ENCODE results near the gene ZNF14.
"Not testable (repeated sequence)": the region's sequence is repeated elsewhere in the genome, so short reads cannot be mapped to it uniquely, and the experiment has no call there.

The ZNF14 gene

DNA sequence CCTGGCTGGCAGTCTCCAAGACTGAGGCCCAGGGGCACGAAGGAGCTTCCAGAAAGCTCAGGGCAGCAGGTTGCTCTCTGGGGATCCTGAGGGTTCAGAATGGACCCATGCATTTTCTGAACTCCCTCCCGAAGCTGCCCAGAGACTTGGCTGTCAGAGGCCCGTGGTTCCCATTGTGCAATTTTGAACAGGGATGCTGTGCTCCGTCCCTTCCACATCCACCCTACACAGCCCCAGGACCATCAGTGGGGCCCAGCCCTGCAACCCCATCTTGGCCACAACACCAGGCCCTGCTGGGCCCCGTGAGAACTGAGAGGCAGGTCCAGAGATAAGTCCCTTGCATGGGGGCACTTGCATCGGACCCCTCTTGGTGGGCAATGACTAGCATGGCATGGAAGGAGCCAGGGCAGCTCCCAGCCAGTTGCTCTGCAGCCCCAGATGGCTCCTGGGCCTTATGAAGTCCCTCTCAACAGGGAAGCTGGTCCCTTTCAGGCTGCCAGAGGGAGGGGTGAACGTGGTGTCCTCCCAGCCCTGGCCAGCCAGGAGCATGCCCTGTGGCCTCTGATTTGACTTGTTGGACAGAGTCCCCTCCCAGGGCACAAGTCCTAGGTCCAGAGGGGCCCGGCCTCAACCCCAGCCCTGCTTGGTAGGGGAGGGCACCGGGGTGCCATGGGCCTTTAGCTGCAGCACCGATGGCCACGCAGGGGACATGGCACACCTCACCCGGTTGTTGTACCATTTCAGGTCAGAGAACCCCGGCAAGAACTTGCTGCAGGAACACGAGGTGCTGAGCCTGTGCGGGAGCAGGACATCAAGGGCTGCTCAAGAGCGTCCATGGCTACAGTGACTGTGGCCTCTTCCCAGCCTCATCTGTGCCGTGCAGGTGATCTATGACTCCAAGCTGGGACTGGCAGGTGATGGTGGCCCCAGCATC, 17.3 kb upstream of the ZNF14 start:
- peak overlapping the region in 1 of 2 donors; percentile 34 for H3K27ac Mint-ChIP-seq

DNA sequence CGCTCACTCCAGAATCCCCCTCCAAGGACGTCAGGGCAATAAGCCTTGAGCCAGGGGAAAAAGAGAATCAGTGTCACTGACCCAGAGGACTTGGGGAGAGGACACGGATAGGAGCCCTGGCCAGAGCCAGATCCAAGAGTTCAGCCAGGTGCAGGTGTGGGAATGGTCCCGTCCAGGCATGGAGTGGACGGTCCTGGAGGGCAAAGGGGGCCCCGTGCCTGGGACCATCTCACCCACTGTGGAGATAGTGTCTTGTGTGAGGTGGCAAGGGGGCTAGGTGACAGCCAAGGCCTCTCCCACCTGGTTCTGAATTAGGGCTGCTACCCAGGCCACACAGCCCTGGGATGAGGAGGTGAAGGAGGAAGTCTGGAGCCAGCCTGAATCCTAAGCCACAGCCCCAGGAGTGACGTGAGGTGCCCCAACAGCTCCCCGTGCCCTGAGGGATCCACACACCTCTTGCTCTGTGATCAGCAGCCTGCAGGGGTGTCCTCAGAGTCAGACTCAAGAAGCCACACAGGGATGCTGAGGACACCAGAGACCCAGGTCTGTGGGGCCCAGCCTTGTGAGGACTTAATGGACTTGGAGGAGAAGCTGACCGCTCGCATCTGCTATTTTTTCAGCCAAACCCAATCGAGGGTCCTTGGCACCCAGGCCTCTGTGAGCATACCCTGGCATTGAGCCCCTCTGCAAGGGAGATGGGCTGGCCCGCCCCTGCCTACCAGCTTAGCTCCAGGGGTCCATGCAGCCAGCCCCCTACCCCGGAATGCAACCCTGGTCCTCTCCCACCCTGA, 16.4 kb upstream of the ZNF14 start:
- ATAC-seq (no peak), DNase-seq (no peak)
- Mint-ChIP-seq H3K4me1 (no peaks in the 10 kb centered on the region), H3K4me3 (no peak overlapping the region), H3K9me3 (no peaks in the 10 kb centered on the region), H3K27me3 (no peaks in the 10 kb centered on the region), H3K27ac (no peak overlapping the region)

More for the DNA sequence above, 17.3 kb upstream of the ZNF14 start:
- Mint-ChIP-seq H3K4me3 (no peak overlapping the region), H3K27me3 (no peaks in the 10 kb centered on the region), H3K4me1 (no peaks in the 10 kb centered on the region), H3K9me3 (no peaks in the 10 kb centered on the region)
- ATAC-seq (no peak), DNase-seq (no peak)

DNA sequence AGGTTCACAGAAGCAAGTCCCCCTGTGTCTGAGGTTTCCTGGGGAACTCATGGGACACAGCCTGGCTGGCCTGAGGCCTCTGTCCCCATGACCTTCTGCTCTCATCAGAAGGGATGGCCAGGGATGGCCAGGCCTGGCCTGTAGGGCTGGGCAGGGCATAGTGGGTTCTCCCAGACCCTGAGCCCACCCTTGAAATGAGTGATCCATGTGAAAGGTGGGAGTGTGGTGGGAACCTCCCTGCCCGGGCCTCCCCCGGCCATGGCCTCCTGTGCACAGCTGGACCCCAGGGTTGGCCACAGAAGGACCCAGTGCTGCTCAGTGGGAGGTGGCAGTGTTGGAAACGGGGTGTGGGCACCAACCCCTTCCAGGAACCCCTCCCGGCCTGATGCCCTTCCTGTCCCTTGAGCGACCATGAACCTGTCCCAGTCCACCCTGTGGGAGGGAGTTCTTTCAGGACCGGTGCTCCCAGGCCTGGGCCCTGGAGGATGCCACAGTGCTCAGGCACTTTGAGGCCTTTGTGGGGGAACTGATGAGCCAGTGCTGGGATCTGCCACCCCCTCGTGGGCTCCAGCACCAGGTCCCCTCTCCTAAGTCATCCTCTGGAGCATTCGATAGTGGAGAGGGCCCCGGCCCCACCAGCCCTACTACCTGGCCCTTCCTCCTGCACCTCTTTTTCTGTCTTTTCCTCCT, 15.5 kb upstream of the ZNF14 start:
- H3K4me1 Mint-ChIP-seq = no peaks in the 10 kb centered on the region
- H3K27ac Mint-ChIP-seq = peak overlapping the region in 1 of 2 donors; percentile 78
- ATAC-seq (no peak), DNase-seq (no peak)
- H3K9me3 Mint-ChIP-seq = no peaks in the 10 kb centered on the region
- H3K27me3 Mint-ChIP-seq = no peaks in the 10 kb centered on the region
- H3K4me3 Mint-ChIP-seq = no peak overlapping the region

DNA sequence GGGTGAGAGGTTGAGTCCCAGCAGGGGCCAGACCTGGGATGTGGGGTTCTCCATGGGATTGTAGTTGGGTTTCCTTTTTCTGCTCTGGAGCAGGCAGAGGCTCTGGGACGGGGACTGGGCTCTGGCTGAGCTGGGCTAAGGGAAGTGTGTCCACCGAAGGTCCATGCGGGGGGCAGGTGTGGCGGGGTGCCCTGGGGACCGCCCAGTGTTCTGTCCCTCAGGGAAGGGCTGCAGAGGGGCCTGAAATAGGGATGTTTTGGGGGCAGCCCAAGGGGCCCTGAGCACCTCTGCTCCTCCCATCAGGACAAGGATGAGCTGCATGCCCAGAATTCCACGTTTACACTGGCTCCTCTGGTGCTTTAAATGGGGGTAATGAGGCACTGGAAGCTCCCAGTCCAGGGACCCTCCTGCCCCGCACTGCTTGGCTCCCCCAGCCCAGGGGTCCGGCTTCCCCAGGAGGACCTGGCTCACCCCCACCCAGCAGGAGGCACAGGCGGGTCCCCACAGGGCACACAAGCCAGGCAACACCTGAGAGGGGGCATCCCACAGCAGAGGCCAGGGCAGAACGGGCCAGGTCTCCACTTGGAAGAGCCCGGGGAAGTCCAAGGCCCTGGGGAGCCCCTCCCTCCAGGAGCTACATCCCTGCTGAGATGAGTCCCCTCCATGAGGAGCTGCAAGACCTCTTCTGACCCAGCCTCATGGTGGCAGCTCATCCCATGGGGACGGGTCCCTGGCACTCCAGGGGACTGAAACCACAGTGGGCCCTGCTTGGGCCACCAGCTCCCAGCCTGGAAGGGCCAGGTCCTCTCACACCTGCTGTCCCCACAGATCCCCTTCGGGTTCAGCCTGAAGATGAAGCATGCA, 14.7 kb upstream of the ZNF14 start:
- ATAC-seq (no peak), DNase-seq (no peak)
- no peaks in the 10 kb centered on the region for H3K9me3 Mint-ChIP-seq
- no peaks in the 10 kb centered on the region for H3K27me3 Mint-ChIP-seq
- H3K4me3 Mint-ChIP-seq = no peak overlapping the region
- H3K4me1 Mint-ChIP-seq = no peaks in the 10 kb centered on the region
- peak overlapping the region in 1 of 2 donors; percentile 71 for H3K27ac Mint-ChIP-seq

DNA sequence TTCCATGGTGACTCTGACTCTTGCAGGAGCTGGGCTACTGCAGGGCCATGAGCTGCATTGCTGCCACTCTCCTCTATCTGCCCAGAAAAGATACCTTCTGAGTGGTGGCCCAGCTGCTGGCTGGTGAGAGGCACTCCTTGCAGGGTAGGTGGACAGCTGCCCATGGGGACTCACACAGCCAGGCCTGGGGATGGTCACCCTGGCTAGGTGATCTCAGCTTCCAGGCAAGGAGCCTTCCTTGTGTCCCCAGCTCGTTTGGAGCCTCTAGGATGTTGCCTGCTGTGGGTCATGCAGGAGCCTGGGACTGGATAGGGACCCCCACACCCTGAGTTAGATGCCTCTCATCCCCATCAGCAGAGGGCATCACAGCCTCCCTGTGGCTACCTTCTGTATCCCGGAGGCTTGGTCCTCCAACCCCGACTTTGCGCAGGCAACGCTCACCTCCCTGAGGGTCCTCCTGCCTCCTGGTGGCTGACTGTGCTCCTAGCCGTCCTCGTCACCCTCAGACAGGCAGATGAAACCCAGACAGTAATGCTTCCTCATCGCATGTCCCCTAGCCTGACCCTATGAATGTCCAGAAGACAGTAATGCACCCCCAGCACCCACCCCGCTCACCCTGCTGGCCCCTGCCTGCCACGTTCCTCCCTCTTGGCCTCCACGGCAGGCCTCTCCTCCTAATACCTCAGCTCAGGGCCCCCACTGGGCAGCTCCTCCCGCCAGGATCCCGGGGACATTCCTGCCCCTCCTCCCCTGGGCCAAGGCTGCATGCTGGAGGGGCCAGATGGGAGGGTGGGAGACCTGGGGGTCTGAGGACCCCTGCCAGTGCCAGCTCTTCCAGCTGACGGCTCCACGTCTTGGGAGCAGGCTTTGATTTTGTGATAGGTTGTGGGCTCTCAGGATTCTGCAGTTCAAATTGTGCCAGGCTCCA, 13.6 kb upstream of the ZNF14 start:
- DNase-seq = no peak
- H3K27me3 Mint-ChIP-seq = no peaks in the 10 kb centered on the region
- no peak for ATAC-seq
- H3K4me1 Mint-ChIP-seq = no peaks in the 10 kb centered on the region
- no peak overlapping the region for H3K4me3 Mint-ChIP-seq
- H3K9me3 Mint-ChIP-seq = no peaks in the 10 kb centered on the region
- H3K27ac Mint-ChIP-seq = peak overlapping the region in 1 of 2 donors; percentile 71

DNA sequence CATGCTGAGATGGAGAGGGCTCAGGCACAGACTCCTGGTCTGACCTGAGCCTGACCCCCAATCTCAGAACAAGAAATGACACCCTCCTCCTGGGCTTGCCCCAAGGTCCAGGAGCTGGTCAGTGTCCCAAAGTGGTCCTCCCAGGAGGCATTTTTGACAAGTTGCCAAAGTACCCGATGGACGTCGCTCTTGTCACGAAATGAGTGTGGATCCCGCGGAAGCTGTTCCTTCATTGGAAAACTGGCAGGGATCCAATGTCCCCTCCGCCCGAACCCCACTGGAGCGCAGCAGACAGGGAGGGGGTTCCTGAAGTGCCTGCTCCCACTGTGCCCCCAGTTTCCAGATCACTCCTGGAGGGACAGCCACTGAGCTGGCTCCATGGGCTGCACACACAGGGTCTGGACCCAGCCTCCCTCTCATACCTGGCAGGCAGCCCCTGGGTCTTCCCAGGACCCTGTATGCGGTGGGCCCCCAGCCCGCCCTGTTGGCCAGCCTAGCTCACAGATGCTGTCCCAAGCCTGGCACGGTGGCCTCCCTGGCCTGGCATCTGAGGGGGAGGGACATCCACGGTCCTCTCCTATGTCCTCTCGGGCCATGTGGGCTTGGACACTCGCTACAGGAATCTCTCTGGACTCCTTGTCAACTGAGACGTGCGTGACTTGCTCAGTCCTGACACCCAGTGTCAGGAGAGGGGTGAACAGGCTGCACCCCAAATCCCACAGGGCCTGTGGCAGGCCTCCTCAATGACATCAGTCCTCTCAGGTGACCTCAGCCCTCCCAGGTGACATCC, 12.8 kb upstream of the ZNF14 start:
- no peaks in the 10 kb centered on the region for H3K9me3 Mint-ChIP-seq
- H3K4me1 Mint-ChIP-seq = no peaks in the 10 kb centered on the region
- no peaks in the 10 kb centered on the region for H3K27me3 Mint-ChIP-seq
- H3K27ac Mint-ChIP-seq = no peak overlapping the region
- peak; percentile 51 for ATAC-seq
- no peak for DNase-seq
- H3K4me3 Mint-ChIP-seq = no peak overlapping the region

DNA sequence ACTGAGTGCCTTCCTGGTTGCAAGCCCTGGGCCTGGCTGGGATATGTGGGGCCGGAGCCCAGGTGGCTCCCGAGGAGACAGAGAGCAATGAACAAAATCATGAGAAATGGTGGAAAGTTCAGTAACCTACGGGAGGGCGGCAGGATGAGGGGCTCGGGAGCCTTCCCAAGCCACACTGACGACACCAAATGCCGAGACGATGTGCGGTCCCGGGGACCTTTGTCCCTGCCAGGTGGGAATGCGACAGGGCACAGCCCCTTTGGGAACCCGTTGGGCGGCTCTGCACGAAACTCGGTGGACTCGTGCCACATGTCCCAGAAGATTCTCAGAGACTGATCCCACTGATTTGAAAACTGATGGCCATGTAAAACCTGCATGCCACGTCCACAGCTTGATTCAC, 11.7 kb upstream of the ZNF14 start:
- ATAC-seq (no peak), DNase-seq (no peak)
- no peak overlapping the region for H3K27ac Mint-ChIP-seq
- no peak overlapping the region for H3K4me3 Mint-ChIP-seq
- H3K4me1 Mint-ChIP-seq = no peaks in the 10 kb centered on the region
- no peaks in the 10 kb centered on the region for H3K27me3 Mint-ChIP-seq
- H3K9me3 Mint-ChIP-seq = no peaks in the 10 kb centered on the region

DNA sequence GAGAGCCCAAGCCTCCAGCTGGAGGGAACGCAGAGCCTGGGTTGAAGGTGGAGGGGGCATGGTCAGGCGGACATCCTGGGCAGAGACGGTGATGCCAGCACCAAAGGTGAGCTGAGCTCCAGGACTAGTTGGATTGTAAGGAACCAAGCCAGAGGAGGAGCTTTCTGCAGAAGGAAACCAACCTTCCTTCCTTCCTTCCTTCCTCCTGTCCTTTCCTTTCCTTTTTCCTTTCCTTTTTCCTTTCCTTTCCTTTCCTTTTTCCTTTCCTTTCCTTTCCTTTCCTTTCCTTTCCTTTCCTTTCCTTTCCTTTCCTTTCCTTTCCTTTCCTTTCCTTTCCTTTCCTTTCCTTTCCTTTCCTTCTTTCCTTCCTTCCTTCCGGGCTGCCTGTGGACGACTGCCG, 11.0 kb upstream of the ZNF14 start:
- not testable (repeated sequence) for ATAC-seq, H3K4me3 Mint-ChIP-seq, H3K9me3 Mint-ChIP-seq, DNase-seq, H3K27me3 Mint-ChIP-seq, H3K4me1 Mint-ChIP-seq
- peak overlapping the region in 1 of 2 donors; percentile 2 for H3K27ac Mint-ChIP-seq

DNA sequence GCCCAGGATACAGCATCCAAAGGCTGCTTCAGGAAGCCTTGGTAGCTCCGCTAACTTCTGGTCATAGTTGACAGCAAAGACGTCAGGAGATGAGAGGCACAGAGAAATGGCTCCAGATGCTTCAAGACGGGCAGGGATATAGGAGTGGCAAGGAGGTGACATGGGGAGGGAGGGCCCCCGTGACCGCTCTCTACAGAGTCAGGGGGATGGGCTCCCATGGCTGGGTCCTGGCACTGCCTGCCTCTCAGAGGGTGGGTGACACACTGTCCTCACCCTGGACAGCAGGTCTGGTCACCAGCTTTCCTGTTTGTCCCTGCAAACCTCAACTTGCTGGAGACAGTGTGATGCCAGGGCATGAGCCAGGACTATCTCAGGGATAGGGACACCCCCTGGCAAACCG, 10.3 kb upstream of the ZNF14 start:
- H3K27ac Mint-ChIP-seq = no peak overlapping the region
- H3K9me3 Mint-ChIP-seq = no peaks in the 10 kb centered on the region
- no peaks in the 10 kb centered on the region for H3K4me1 Mint-ChIP-seq

DNA sequence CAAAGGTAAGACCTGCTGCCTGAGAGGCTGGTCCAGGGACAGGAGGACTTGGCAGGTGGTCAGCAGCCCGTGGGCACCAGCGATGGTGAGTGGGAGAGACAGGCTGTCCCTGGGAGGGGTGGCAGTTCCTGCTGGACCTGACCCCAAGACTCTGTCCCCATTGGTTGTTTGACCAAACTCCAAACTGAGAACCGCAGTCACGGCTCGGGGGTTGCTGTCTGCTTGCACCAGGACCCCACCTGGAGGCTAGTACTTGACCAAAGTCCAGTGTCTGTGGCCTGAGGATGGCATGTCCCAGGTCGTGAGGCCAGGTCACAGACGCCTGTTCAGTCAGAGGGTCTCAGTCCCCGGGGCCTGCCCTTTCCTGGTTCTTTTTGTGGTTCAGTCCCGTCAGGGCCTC, 9.9 kb upstream of the ZNF14 start:
- H3K9me3 Mint-ChIP-seq = no peaks in the 10 kb centered on the region
- DNase-seq (no peak), ATAC-seq (no peak)
- no peak overlapping the region for H3K4me3 Mint-ChIP-seq
- no peaks in the 10 kb centered on the region for H3K27me3 Mint-ChIP-seq
- no peaks in the 10 kb centered on the region for H3K4me1 Mint-ChIP-seq
- no peak overlapping the region for H3K27ac Mint-ChIP-seq

More for the DNA sequence above, 10.3 kb upstream of the ZNF14 start:
- Mint-ChIP-seq H3K27me3 (no peaks in the 10 kb centered on the region), H3K4me3 (no peak overlapping the region)
- ATAC-seq = no peak
- no peak for DNase-seq

DNA sequence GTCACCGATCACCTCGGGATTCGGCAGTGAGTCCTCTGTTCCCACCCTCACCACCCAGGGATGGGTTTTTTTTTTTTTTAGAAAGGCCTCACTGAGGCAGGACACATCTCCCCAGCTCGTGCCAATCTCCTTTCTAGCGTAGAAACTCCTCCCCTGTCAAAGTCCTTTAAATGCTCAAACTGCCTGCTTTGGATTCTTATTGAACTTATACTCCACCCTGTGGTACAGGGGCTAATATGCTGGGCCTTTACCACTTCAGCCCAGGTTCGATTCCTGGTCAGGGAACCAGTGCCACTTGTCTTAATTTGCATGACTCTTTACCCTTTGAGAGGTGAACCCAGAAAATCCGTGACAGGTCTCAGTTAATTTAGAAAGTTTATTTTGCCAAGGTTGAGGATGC, 8.3 kb upstream of the ZNF14 start:
- ATAC-seq (no peak), DNase-seq (no peak)
- H3K4me1 Mint-ChIP-seq = no peaks in the 10 kb centered on the region
- H3K9me3 Mint-ChIP-seq = no peaks in the 10 kb centered on the region
- H3K27ac Mint-ChIP-seq = peak overlapping the region in 1 of 2 donors; percentile 80
- H3K27me3 Mint-ChIP-seq = no peaks in the 10 kb centered on the region
- no peak overlapping the region for H3K4me3 Mint-ChIP-seq

DNA sequence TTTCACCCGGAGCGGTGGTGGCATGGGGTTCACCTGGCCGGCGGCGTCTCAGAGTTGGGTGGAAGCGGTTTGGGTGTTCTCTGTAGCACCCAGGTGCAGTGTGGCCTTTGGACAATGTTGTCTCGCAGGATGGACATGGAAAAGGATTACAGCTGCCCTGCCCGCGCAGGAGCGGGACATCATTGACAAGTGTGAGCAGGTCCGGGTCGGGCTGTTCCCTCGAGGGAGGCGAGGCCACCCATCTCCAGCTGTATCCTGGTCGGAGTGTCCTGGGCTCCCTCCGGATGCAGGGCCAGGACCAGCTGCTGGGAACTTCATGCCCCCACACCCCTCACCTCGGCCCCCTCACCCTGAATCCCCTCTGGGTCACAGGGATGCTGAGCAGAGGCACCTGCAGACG, 7.8 kb upstream of the ZNF14 start:
- Mint-ChIP-seq H3K27me3 (no peaks in the 10 kb centered on the region), H3K4me1 (no peaks in the 10 kb centered on the region), H3K9me3 (no peaks in the 10 kb centered on the region), H3K4me3 (no peak overlapping the region), H3K27ac (no peak overlapping the region)
- ATAC-seq = no peak
- no peak for DNase-seq

DNA sequence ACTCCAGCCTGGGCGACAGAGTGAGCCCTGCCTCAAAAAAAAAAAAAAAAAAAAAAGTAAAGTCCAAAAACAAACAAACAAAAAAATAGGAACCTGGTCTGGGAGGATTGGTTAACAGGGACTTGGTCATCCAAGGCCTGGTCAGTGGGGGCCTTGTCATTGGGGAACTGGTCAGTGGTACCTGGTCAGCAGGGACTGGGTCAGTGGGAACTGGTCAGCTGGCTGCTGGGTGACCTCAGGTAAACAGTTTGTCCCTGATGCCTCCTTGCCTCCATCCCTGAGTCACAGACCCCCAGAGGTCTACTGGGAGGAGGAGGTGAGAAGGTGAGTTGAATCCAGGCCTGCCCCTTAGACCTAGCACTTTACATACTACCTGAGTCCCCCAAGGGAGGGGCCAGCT, 5.7 kb upstream of the ZNF14 start:
- no peaks in the 10 kb centered on the region for H3K9me3 Mint-ChIP-seq
- peak; percentile 48 for ATAC-seq
- no peaks in the 10 kb centered on the region for H3K27me3 Mint-ChIP-seq
- H3K4me3 Mint-ChIP-seq = no peak overlapping the region
- H3K27ac Mint-ChIP-seq = no peak overlapping the region
- peaks cover 8% of the 10 kb centered on the region for H3K4me1 Mint-ChIP-seq
- no peak for DNase-seq
